NCI-H2081 (cell line): ENCODE data around the gene TUBGCP2.
"Not testable (repeated sequence)": the region's sequence is repeated elsewhere in the genome, so short reads cannot be mapped to it uniquely, and the experiment has no call there.

ENCODE experiments used
- DNase-seq, 2 experiments: peaks; one replicate each; lab custom pipeline; 2025; lab: John Stamatoyannopoulos, UW

TUBGCP2 gene

DNA sequence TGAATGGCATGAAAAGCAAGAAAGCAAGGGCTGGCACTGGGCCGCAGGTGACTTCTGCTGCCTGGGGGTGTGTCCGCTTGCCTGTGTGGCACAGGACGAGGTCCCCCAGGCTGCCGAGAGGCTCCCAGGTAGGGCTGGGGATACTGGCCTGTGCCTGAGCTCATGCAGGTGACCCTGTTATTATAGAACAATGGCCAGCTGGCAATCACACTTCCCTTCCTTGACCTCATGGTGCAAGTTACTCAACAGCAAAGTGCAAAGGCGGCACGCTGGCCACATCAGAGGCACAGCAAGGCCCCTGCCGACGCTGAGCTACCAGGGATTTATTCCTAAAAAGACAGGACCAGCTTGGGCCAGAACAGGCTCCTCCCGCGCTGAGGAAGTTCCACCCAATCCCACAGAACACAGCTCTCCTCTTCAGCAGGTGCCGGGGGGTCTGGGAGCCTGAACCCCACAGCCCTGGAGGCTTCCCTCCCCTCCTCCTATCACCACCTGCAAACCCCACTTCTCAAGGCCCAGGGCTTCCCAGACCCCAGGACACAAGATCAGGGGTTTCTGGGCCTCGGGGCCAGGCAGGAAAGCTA, 30.6 kb downstream of the TUBGCP2 start:
- no peak for DNase-seq

DNA sequence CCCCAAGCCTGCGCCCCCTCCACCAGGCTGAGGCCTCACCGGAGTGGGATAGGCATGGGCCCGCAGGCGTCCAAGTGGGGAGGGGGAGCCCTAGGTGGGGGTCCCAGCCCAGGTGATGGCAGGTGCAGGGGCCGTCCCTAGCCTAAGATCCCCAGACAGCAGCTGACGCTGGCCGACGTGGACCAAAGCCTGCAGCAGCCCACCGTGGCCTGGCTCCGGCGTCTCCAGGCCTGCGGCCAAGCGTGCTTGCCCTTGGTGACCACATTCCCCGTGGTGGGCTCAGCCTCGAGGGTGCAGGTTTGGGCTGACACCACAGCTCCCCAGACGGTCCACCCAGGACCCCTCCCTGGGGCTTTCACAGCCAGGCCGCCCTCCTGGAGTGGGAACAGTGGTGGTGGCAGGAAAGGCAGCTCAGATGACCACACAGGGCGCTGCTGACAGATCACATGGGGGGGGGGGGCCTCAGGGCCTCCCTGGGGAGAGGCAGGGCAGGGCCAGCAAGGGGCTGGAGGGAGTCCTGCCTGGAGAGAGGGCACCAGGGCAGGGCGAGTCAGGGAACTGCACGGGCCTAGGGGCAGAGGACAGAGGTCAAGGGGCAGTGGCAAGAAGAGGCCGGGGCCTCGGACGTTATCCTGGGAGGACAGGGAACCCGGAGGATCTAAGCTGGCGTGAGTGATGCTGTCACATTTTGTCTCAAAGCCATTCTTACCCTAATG, 31.2 kb downstream of the TUBGCP2 start:
- DNase-seq = no peak

DNA sequence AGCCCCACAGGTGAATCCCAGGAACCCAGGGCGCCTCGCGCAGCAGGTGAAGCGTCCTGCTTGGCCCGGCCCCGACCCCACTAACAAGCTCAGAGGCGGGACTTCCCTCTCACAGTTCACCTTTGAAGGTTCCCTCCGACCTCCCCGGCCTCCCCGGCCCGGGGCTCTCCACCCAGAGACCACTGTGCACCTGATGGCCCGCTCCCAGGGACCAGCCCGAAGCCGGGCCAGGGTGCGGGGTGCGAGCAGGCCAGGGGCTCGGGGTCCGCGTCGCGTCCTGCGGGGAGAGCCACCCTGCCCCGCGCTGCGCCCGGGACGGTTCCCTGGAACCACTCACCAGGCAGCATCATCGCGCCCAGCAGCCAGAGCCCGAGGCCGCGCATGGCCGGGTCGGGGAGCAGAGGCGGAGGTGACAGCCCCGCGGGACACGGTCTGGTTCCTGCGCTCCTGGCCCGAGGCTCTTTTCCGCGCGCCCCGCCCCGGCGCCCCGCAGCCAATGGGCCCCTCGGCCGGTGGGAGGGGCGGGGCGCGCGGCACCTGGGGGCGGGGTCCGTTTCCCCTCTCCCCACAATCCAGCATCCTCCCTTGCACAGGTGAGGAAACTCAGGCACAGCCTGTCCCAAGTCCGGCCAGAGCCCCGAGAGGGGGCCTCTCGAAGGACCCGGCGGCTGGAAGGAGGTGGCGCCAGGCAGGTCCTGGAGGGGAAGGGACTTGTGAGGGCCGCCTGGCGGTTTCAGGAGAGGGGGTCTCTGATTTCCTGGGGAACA, 32.1 kb downstream of the TUBGCP2 start, which contains the start of gene ADAM8:
TSS of gene ADAM8 (minus strand) at position 434 of the 767 bp plus-strand sequence. CDS start at position 383, 51 bp downstream.
- DNase-seq = no peak

DNA sequence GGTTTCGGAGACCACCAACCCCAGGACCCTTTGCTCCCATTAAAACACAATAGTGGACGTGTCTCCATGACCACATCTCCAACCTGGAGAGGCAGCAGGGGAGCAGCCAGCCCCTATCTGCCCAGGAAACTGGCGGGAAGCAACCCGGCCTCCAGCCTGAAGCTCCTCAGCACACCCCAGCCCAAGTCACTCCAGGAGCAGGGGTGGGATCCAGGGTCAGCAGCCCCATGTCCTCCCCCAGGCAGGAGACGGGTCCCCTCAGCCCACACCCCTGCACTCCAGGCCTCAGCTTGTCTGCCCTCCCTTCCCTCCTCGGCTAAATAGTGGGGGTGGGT, 32.6 kb downstream of the TUBGCP2 start:
- no peak for DNase-seq

DNA sequence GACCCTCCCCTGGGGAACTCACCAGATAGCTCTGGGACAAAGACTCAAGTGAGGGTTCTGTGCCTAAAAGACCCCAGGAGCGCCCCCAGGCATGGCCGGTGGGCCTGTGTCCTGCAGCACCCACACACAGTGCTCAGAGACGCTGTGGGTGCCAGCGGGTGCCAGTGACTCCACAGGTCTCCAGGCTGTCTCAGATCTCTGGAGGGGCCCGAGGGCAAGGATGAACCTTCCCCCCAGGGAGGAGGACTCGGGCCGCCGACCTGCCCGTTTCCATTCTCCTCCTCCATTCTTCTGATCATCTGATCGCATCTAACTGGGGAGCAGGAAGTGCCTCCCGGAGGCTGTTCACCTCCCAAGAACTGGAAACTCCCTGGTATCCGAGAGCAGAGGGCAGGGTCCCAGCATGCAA, 33.0 kb downstream of the TUBGCP2 start:
- DNase-seq = no peak

DNA sequence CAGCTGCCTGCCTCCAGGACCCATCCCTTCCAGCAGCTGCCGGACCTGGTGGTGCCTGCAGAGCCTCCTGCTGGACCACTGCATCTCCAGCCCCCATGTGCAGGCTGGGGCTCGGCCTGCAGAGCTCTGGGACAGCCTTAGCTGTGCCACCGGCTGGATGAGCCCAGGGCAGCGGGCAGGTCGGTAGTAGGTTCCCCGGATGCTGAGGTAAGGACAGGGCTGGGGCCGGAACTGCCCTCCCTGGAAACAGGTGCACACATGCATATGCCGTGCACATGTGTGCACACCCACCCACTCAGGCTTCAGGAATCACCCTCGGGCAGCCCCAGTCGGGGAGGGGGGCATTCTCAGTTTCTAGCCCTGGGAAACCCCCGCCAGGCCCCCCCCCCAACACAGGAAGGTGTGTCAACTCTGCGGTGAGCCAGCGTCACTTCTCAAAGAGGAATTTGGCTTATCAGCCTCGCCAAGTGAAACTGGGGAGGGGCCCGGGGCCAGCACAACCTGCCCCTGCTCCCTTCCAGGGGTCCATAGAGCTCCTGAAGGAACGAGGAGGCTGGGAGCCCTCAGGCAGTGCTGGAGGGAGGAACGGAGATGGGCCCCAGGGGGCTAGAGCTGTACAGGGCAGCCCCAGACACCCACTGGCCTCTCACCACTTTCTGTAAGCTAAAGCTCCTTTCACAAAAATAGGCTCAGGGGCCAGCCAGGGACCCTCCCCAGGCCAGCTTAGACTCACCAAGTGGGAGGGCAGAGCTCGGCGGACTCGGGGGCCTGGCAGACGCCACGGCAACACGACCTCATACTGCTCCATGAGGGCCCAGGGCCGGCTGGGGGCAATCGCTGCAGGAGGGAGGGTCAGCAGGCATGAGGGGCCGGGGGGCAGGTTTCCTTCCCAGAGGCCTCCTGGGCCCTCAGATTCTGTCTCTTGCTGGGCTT, 33.7 kb downstream of the TUBGCP2 start:
- DNase-seq = no peak

DNA sequence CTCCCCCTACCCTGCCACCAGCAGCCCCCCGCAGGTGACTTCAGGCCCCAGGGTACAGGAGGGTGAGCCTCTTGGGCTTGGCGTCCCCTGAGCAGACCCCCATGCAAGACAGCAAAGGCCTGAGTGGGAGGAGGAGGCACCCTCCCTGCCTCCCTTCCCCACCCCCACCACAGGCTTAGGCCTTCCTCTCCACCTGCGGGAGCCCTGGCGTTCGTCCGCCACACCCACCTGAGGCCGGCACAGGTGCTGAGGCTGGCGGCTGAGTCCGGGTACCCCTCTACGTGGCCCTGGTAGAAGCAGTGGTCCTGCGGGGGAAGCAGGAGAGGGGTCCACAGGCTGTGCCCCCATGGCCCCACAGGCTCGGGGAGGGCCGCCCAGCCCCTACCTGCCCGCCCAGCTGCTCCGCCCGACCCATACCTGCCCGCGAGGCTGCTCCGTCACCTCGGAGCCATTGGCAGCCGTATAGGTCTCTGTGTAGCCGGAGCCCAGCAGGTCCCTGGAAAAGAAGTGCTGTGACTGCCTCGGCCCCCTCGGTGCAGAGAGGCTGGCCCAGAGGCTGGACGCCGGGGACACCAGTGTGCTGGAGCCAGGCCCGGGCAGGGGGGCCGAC, 35.0 kb downstream of the TUBGCP2 start:
- DNase-seq = no peak

DNA sequence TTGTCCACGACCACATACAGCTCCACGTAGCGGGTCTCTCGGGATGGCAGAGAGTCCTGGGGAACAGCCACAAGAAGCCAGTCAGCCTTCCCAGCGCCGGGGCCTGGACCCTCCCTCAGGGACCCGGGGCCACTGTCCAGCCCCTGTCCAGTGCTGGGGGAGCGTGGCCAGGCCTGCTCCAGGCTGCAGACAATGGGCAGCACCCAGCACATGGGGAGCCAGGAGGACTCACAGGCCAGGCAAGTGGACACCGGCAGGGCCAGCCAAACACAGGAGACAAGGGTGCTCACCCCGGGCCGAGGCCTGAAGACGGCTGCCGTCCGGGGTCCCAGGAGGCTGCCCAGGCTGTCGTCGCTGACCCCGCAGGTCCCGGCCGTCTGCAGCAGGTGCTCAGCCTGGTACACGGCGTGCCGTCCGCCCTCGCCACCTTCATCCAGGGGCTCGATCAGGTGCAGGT, 35.7 kb downstream of the TUBGCP2 start:
- no peak for DNase-seq

DNA sequence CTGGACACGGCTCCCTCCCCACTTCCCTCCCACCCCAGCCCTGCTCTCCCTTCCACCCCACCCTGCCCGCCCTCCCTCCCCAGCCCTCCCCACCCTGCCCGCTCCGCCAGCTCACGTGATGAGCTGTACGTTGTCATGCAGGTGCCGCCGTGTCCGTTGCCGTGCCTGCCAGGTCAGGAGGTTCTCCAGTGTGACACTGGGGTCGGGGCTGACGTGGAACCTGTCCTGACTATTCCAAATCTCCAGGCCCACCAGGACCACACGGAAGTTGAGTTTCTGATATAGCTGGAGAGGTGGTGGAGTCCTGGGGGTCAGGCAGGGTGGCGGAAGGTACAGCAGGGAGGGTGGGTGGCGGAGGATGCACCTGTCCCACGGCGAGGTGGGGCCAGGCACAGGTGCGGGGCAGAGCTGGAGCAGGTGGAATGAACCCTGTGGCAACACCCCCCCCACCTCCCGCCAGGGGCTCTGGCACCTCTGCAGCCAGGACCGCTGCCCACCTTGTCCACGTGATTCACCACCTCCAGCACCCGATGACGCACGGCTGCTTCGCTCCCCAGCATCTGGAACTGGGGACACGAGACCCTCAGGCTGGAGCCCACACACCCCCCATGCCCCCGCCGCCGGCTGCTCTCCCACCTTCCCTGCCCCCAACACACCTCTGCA, 36.2 kb downstream of the TUBGCP2 start:
- no peak for DNase-seq

DNA sequence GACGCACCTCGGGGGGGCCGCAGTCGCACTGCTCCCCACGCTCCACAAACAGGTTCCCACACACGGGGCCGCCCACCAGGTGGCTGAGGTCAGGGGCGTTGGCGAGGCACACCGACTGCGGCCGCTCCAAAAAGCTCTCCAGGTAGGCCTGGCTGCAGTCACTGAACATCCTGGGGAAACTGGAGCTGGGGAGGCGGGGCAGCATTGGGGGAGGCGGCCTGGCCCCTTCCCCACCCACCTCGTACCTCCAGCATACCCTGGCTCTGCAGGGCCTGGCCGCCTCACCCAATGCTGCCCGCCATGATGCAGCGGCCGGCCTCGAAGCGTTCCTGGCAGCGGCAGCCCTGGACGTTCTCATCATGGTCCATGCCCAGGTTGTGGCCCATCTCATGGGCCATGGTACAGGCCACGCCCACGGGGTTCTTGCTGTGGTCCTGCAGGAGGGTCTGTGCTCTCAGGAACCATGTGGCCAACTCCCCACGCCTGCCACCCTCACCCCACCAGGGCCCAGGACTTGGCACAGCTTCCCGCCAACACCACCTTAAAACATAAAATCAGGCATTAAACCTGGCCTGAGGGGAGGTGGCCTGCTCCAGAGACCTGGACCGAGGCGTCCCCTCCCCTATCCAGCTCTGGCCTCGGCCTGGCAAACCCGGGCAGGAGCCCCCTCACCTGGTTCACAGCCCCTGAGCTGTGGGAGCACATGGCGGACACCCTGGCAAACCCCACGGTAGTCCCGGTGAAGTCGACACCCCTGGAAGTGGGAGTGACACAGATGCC, 37.0 kb downstream of the TUBGCP2 start:
- DNase-seq = no peak

DNA sequence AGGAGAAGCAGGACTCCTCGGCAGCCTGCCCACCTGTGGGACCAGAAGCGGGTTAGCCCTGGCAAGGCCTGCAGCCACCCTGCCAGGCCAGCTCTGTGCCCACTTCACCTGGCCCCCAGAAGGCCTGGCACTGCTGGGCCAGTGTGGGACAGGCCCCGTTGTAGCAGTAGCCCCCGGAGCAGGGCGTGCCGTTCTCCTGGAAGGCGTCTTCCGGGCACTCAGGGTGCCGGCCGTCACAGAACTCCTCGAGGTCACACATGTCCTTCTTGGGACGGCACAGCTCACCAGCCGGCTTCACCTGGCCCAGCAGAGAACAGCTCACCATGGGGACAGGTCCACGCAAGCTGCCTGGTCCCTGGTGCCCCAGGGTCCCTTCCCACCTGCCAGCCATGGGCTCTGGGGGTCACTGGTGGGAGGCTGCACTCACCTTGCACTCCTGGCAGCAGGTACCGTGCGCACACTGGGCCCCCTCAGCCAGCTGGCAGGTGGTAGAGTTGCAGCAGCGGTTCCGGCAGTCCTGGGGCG, 37.8 kb downstream of the TUBGCP2 start:
- no peak for DNase-seq

DNA sequence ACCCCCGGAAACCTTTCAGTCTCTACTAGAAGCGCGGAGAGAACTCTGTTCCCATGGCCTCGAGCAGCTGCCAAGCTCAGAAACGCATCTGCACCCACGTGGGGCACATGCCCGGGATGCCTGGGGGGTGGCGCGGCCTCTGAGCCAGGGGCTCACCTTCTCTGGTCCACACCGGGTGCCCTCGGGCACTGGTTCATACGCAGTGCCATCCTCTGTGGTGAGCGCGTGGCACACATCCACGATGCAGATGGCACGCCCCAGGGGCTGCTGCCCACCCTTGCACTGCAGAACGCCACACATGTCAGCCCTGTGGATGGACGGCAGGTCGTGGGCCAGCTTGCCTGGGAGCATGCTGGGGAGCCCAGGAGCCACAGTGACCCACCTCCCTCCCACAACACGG, 38.5 kb downstream of the TUBGCP2 start:
- no peak for DNase-seq

DNA sequence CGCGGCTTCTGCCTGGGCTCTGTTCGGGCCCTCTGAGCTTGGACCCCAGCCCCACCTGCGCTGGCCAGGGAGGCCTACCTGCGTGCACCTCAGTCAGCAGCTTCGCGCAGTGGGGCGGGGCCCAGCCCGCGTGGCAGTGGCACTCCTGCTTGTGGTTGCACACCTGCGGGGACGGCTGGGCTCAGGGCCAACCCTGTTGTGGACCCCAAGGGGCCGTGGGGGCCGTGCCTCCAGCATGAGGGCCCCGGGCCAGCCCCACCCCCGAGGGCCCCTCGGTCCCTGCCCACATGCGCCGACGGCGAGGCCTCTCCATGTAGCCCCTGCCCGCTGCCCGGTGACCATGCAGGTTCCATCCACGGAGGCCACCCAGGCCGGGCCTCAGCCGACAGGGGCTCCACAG, 39.3 kb downstream of the TUBGCP2 start:
- DNase-seq = no peak

DNA sequence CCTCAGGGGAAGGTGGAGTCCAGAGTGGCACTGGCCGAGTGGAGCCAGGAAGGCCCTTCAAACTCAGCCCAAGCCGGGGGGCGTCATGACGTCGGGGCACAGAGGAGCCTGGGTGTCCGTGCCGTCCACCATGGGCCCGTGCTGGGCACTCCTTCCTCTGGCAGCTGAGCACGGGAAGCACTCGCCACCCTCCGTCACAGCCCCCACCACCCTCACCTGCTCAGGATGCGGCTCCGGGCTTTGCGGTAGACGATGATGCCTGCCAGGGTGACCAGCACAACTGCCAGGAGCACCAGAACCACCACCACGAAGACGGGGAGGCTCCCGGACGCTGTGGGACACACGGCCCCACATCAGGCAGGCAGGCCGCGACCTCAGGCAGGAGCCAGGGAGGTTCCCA, 40.1 kb downstream of the TUBGCP2 start:
- no peak for DNase-seq

DNA sequence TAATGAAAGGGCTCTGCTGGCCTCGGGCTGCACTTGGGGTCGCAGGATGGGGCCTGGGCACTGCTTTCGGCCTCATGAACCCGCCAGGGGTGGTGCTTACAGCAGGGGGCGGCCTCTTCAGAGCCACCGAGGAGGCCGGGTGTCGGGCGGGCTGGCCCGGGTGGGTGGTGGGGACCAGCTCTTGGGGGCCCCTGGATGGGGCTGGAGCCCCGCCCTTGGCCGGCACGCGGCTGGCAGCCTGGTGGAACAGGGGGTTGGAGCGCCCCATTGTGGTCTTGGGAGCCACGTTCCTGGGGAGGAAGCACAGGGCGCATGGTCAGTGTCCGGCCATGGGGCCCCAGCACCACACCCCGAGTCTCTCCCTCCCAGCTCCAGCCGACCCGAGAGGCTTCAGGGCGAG, 40.8 kb downstream of the TUBGCP2 start:
- DNase-seq = no peak

DNA sequence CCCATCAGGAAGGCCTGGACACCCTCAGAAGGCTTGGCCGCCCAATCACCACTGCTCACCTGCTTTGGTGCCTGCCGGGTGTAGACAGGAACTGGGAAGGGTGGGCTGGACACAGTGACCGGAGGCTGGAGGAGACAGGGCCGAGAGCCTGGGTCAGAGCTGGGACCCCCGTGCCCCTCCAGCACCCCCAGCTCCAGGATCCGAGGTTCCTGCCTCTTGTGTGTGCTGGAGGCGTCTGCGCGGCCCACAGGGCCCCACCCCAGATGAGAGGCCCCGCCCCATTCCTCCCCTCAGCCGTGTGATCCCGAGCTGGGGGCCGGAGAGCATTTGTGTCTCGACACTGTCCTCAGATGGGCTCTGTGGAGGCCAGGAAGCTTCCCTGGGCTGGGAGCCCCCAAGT, 41.4 kb downstream of the TUBGCP2 start:
- DNase-seq = no peak

DNA sequence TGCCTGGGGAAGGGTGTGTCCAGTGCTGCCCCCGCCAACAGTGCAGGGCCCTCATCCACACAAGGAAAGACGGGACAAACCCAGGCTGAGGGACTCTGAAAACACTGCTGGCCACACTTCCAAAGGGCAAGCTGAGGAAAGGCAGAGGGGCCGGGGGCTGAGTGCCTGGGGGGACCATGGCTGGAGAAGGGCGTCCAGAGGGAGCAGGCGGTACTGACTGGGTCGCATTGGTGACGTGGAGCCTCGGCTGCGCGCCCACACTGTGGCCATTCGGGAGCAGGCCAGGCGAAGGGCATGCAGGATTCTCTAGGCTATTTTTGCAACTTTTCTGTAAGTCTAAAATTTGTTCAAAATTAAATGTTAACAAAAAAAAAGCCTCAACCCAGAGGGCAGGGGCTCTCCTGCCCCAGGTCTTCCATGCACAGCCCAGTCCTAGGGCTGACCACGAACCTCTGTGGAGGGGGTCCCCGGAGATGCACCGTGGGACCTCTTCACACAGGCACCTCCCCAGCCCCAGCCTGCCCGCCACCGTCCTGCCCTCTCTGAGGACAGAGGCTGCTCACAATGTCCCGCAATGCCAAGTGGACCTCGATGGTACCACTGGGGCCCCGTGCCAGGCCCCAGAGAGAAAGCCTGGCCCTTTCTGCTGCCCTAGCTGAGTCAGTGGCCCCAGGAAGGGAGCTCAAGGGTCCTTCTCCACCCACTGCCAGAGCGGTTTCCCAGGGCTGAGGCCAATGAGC, 42.4 kb downstream of the TUBGCP2 start:
- no peak for DNase-seq

DNA sequence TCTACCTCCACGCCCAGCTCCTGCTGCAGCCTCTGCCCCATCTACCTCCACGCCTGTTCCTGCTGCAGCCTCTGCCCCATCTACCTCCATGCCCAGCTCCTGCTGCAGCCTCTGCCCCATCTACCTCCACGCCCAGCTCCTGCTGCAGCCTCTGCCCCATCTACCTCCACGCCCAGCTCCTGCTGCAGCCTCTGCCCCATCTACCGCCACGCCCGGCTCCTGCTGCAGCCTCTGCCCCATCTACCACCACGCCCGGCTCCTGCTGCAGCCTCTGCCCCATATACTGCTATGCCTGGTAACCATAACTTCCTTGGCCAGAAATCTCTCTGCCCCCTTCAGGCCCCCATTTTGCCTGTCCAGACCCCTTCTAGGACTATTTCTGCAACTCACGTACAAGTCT, 43.6 kb downstream of the TUBGCP2 start:
- not testable (repeated sequence) for DNase-seq

DNA sequence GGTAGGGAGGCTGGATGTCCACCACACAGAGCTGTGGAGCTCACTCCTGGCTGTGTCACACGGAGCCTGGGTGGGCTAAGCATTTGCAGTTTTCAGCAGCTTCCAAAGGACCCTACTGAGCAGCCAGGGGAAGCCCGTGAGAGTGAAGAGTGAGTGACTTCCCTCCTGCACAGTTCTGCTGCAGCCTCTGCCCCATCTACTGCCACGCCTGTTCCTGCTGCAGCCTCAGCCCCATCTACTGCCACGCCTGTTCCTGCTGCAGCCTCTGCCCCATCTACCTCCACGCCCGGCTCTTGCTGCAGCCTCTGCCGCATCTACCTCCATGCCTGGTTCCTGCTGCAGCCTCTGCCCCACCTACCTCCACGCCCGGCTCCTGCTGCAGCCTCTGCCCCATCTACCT, 44.2 kb downstream of the TUBGCP2 start:
- DNase-seq = no peak
